CD1c-positive myeloid dendritic cell (primary cell): ENCODE results near the gene LDLRAD2.

ENCODE experiments used
- DNase-seq: peaks from one replicate; pipeline ENCODE4 v3.0.0-alpha.2; 2016; ENCODE audit errors: extremely low spot score

The LDLRAD2 gene

GRCh38 chr1:21860971-21861370 is 48.9 kb downstream of the LDLRAD2 start:
- DNase-seq = no peak

GRCh38 chr1:21861602-21862429 is 49.8 kb downstream of the LDLRAD2 start:
- no peak for DNase-seq

GRCh38 chr1:21863981-21864380 is 51.9 kb downstream of the LDLRAD2 start:
- DNase-seq = no peak

GRCh38 chr1:21864730-21865129 is 52.7 kb downstream of the LDLRAD2 start:
- DNase-seq = no peak

- no peak for DNase-seq
These were observed 53.5 kb downstream of the LDLRAD2 start for GRCh38 chr1:21865609-21865942.

- DNase-seq = peak; percentile 50
These were observed 54.1 kb downstream of the LDLRAD2 start for GRCh38 chr1:21865943-21866706.

GRCh38 chr1:21866707-21867043 is 54.6 kb downstream of the LDLRAD2 start:
- DNase-seq = no peak

- DNase-seq = no peak
These were observed 55.5 kb downstream of the LDLRAD2 start for GRCh38 chr1:21867451-21867996.

- DNase-seq = no peak
These were observed 56.4 kb downstream of the LDLRAD2 start for GRCh38 chr1:21868482-21868881.

- no peak for DNase-seq
These were observed 56.9 kb downstream of the LDLRAD2 start for GRCh38 chr1:21868941-21869454.

- no peak for DNase-seq
These were observed 57.6 kb downstream of the LDLRAD2 start for GRCh38 chr1:21869620-21870121.

- DNase-seq = no peak
These were observed 58.5 kb downstream of the LDLRAD2 start for GRCh38 chr1:21870611-21871010.

- no peak for DNase-seq
These were observed 59.9 kb downstream of the LDLRAD2 start for GRCh38 chr1:21871943-21872342.

GRCh38 chr1:21872445-21873079 is 60.5 kb downstream of the LDLRAD2 start:
- no peak for DNase-seq

GRCh38 chr1:21873174-21873573 is 61.1 kb downstream of the LDLRAD2 start:
- DNase-seq = no peak

GRCh38 chr1:21873761-21874160 is 61.7 kb downstream of the LDLRAD2 start:
- DNase-seq = no peak

- DNase-seq = no peak
These were observed 62.3 kb downstream of the LDLRAD2 start for GRCh38 chr1:21874328-21874727.
